ENCODE data around the gene SRGAP3. TPM values are rescaled to one million over a fixed set of nuclear protein-coding genes. Genes with fewer than 3 reads are reported as not detected.

Gene SRGAP3
- polyA plus RNA-seq, 3 donors = 0.27 to 1.3 (median 0.87) TPM

- no peak overlapping the region for H3K27ac ChIP-seq (ENCODE audit: low read depth in 1 of 2, low read length in 2 of 2)
- DNase-seq = no peak
- H3K27me3 ChIP-seq (ENCODE audit: control insufficient read depth in 2 of 2, insufficient read depth in 2 of 2, low read length in 2 of 2) = no peaks in the 10 kb centered on the region
- peaks cover 6 to 14% of the 10 kb centered on the region in 2 donors for H3K9me3 ChIP-seq (replicated peaks in 1 of 2; ENCODE audit: control insufficient read depth in 1 of 2, insufficient read depth in 1 of 2, low read length in 2 of 2)
- Mint-ChIP-seq H3K4me1 (no peaks in the 10 kb centered on the region), H3K27me3 (ENCODE audit: low read depth in 3 of 3) (peaks cover 0 to 2% (median 0%) of the 10 kb centered on the region in 3 donors), H3K27ac (no peak overlapping the region), H3K9me3 (peaks cover 0 to 13% (median 11%) of the 10 kb centered on the region in 7 donors), H3K36me3 (no peaks in the 10 kb centered on the region), H3K4me3 (no peak overlapping the region)
- H3K4me1 ChIP-seq (ENCODE audit: control insufficient read depth in 1 of 2, insufficient read depth in 2 of 2, low read length in 2 of 2) = no peaks in the 10 kb centered on the region
- H3K79me2 ChIP-seq (ENCODE audit: insufficient read depth, low read length) = no peaks in the 10 kb centered on the region
- no peak overlapping the region for H2AFZ ChIP-seq (ENCODE audit: insufficient read depth, low read depth, low read length, poor library complexity, severe bottlenecking)
- 95% methylated on average over 3 of the region's 6 CpGs for WGBS (ENCODE audit: insufficient coverage)
- no peak overlapping the region for H3K4me2 ChIP-seq (replicated peaks; ENCODE audit: extremely low read depth, low read length, poor library complexity, severe bottlenecking)
- no peak overlapping the region for H3K4me3 ChIP-seq (replicated peaks in 1 of 3; ENCODE audit: low read depth in 2 of 3, low read length in 3 of 3)
- H4K20me1 ChIP-seq (ENCODE audit: insufficient read depth, low read length) = no peaks in the 10 kb centered on the region
- no peak overlapping the region for H3K9ac ChIP-seq (ENCODE audit: insufficient read depth, low read length, poor library complexity, severe bottlenecking)
- no peaks in the 10 kb centered on the region for H3K36me3 ChIP-seq (replicated peaks in 1 of 2; ENCODE audit: control insufficient read depth in 1 of 2, insufficient read depth in 2 of 2, low read length in 2 of 2)
- no peak for TF ChIP-seq CTCF (IDR thresholded peaks at IDR 0.05)
- intact Hi-C loops (cut with micrococcal nuclease) = no loop called here
These were observed 27.4 kb upstream of the SRGAP3 start for GRCh38 chr3:9276761-9277370.

GRCh38 chr3:9271903-9272302, 22.5 kb upstream of the SRGAP3 start:
- no peak overlapping the region for H3K4me3 ChIP-seq (replicated peaks in 1 of 3; ENCODE audit: low read depth in 2 of 3, low read length in 3 of 3)
- H3K4me1 Mint-ChIP-seq = no peaks in the 10 kb centered on the region
- intact Hi-C loops (cut with micrococcal nuclease) = no loop called here
- peaks cover 0 to 2% (median 1%) of the 10 kb centered on the region in 3 donors for H3K27me3 Mint-ChIP-seq (ENCODE audit: low read depth in 3 of 3)
- H3K9me3 Mint-ChIP-seq = peaks cover 0 to 13% (median 11%) of the 10 kb centered on the region in 7 donors
- no peak for TF ChIP-seq CTCF (IDR thresholded peaks at IDR 0.05)
- no peaks in the 10 kb centered on the region for H3K36me3 Mint-ChIP-seq
- no peaks in the 10 kb centered on the region for H3K27me3 ChIP-seq (ENCODE audit: control insufficient read depth in 2 of 2, insufficient read depth in 2 of 2, low read length in 2 of 2)
- no peak for DNase-seq
- no peak overlapping the region for H3K27ac Mint-ChIP-seq
- H3K27ac ChIP-seq (ENCODE audit: low read depth in 1 of 2, low read length in 2 of 2) = no peak overlapping the region
- H3K4me2 ChIP-seq (replicated peaks; ENCODE audit: extremely low read depth, low read length, poor library complexity, severe bottlenecking) = no peak overlapping the region
- whole genome bisulfite sequencing (ENCODE audit: insufficient coverage) = 67% methylated on average over 1 of the region's 6 CpGs
- no peaks in the 10 kb centered on the region for H3K36me3 ChIP-seq (replicated peaks in 1 of 2; ENCODE audit: control insufficient read depth in 1 of 2, insufficient read depth in 2 of 2, low read length in 2 of 2)
- H4K20me1 ChIP-seq (ENCODE audit: insufficient read depth, low read length) = no peaks in the 10 kb centered on the region
- H3K4me1 ChIP-seq (ENCODE audit: control insufficient read depth in 1 of 2, insufficient read depth in 2 of 2, low read length in 2 of 2) = no peaks in the 10 kb centered on the region
- no peak overlapping the region for H2AFZ ChIP-seq (ENCODE audit: insufficient read depth, low read depth, low read length, poor library complexity, severe bottlenecking)
- H3K4me3 Mint-ChIP-seq = no peak overlapping the region
- H3K9ac ChIP-seq (ENCODE audit: insufficient read depth, low read length, poor library complexity, severe bottlenecking) = no peak overlapping the region
- no peaks in the 10 kb centered on the region for H3K79me2 ChIP-seq (ENCODE audit: insufficient read depth, low read length)
- peaks cover 6 to 14% of the 10 kb centered on the region in 2 donors for H3K9me3 ChIP-seq (replicated peaks in 1 of 2; ENCODE audit: control insufficient read depth in 1 of 2, insufficient read depth in 1 of 2, low read length in 2 of 2)

All from CD14-positive monocyte (primary cell).